IMR-90 (cell line): ENCODE data around the gene THRB. TPM values are rescaled to one million over a fixed set of nuclear protein-coding genes. Genes with fewer than 3 reads are reported as not detected.

Source experiments
- ATAC-seq: fragments of 200-7000 bp; cut with Tn5 transposase; 2 replicates; pipeline ENCODE4 v1.9.1; 2020; ENCODE audit warnings: low read depth, mild to moderate bottlenecking, moderate library complexity
- BruUV-seq: library from RNA; stranded (reverse); fragments of 400-500 nt; replicated peaks from 2 replicates; lab custom pipeline; 2021; lab: Mats Ljungman, UMichigan
- CTCF ChIA-PET: fragments of 300-600 bp; formaldehyde crosslinking; extraction: SDS; loops from one replicate; lab custom pipeline; 2021; ENCODE audit warnings: antibody characterized with exemption; lab: Yijun Ruan, JAX
- POLR2A ChIA-PET: fragments of 300-600 bp; sonication (Branson Sonifier 250); formaldehyde crosslinking; loops from one replicate; lab custom pipeline; 2022; ENCODE audit warnings: antibody characterized with exemption; ENCODE audit not compliant: unreplicated experiment; lab: Charles Lee
- DNase-seq: peaks from one replicate; pipeline ENCODE4 v3.0.0; 2013
- H2AFZ ChIP-seq: replicated peaks from 2 replicates; pipeline ENCODE3; 2013; ENCODE audit warnings: low read length, mild to moderate bottlenecking; ENCODE audit not compliant: poor library complexity
- H2AK5ac ChIP-seq: 2 replicates; pipeline ENCODE4 v1.6.1; 2013; ENCODE audit warnings: low read depth, low read length, inconsistent platforms
- H2AK9ac ChIP-seq: replicated peaks from 2 replicates; pipeline ENCODE3; 2013; ENCODE audit warnings: mild to moderate bottlenecking, low read depth, low read length, moderate library complexity; ENCODE audit not compliant: poor library complexity
- H2BK120ac ChIP-seq: 2 replicates; pipeline ENCODE4 v1.6.1; 2013; ENCODE audit warnings: low read depth, low read length, inconsistent platforms
- H2BK15ac ChIP-seq: 3 replicates; pipeline ENCODE4 v1.6.1; 2013; ENCODE audit warnings: low read depth, low read length, inconsistent platforms
- H2BK20ac ChIP-seq: 2 replicates; pipeline ENCODE4 v1.6.1; 2013; ENCODE audit warnings: low read depth, mild to moderate bottlenecking, inconsistent platforms, low read length, moderate library complexity
- H2BK5ac ChIP-seq: 2 replicates; pipeline ENCODE4 v1.6.1; 2013; ENCODE audit warnings: mild to moderate bottlenecking, low read depth, low read length, inconsistent platforms; ENCODE audit not compliant: poor library complexity, severe bottlenecking
- H3K14ac ChIP-seq: replicated peaks from 2 replicates; pipeline ENCODE4 v1.6.1; 2013; ENCODE audit warnings: low read depth, low read length, inconsistent platforms
- H3K18ac ChIP-seq: 2 replicates; pipeline ENCODE4 v1.6.1; 2013; ENCODE audit warnings: low read depth, low read length, control low read depth
- H3K23ac ChIP-seq: 2 replicates; pipeline ENCODE4 v1.6.1; 2013; ENCODE audit warnings: low read depth, low read length, inconsistent platforms
- H3K27ac ChIP-seq: 2 replicates; pipeline ENCODE4 v1.5.1; 2013; ENCODE audit warnings: mild to moderate bottlenecking, control low read depth, low read length; ENCODE audit not compliant: insufficient read depth
- H3K27me3 ChIP-seq: 2 replicates; pipeline ENCODE4 v1.6.1; 2013; ENCODE audit warnings: low read length; ENCODE audit not compliant: control insufficient read depth, insufficient read depth
- H3K36me3 ChIP-seq: 2 replicates; pipeline ENCODE4 v1.6.1; 2013; ENCODE audit warnings: low read length, mixed read lengths; ENCODE audit not compliant: control insufficient read depth, insufficient read depth
- H3K4ac ChIP-seq: 2 replicates; pipeline ENCODE4 v1.6.1; 2013; ENCODE audit warnings: low read depth, low read length, inconsistent platforms
- H3K4me1 ChIP-seq: 2 replicates; pipeline ENCODE4 v1.6.1; 2013; ENCODE audit warnings: low read length, mixed read lengths; ENCODE audit not compliant: control insufficient read depth, insufficient read depth
- H3K4me2 ChIP-seq: 2 replicates; pipeline ENCODE4 v1.6.1; 2013; ENCODE audit warnings: low read depth, mild to moderate bottlenecking, control low read depth, low read length, moderate library complexity
- H3K4me3 ChIP-seq: 2 replicates; pipeline ENCODE4 v1.5.1; 2013; ENCODE audit warnings: low read depth, mild to moderate bottlenecking, control low read depth, low read length, moderate library complexity; ENCODE audit not compliant: insufficient read depth
- H3K56ac ChIP-seq: 2 replicates; pipeline ENCODE4 v1.6.1; 2013; ENCODE audit warnings: low read length, inconsistent platforms; ENCODE audit not compliant: insufficient read depth; ENCODE audit errors: extremely low read depth
- H3K79me1 ChIP-seq, 2 experiments: 2 replicates each; pipeline ENCODE4 v1.6.1; 2013; ENCODE audit warnings: low read length in 2 of 2, inconsistent platforms in 1 of 2, low read depth in 1 of 2
- H3K9ac ChIP-seq: 2 replicates; pipeline ENCODE4 v1.6.1; 2013; ENCODE audit warnings: low read depth, low read length, control low read depth
- H3K9me1 ChIP-seq: 2 replicates; pipeline ENCODE4 v1.6.1; 2013; ENCODE audit warnings: low read length, inconsistent platforms; ENCODE audit not compliant: insufficient read depth
- H3K9me3 ChIP-seq: 2 replicates; pipeline ENCODE4 v1.6.1; 2013; ENCODE audit warnings: low read length; ENCODE audit not compliant: control insufficient read depth, insufficient read depth
- H4K20me1 ChIP-seq: 2 replicates; pipeline ENCODE4 v1.6.1; 2013; ENCODE audit warnings: low read length, inconsistent platforms; ENCODE audit not compliant: insufficient read depth
- H4K5ac ChIP-seq: 2 replicates; pipeline ENCODE4 v1.6.1; 2013; ENCODE audit warnings: mild to moderate bottlenecking, low read depth, low read length, control low read depth
- H4K8ac ChIP-seq, 2 experiments: 2 replicates each; pipeline ENCODE4 v1.6.1; 2013; ENCODE audit warnings: low read depth in 2 of 2, low read length in 2 of 2, control low read depth in 1 of 2, inconsistent platforms in 1 of 2
- H4K91ac ChIP-seq: 2 replicates; pipeline ENCODE4 v1.6.1; 2013; ENCODE audit warnings: low read depth, low read length, inconsistent platforms; ENCODE audit not compliant: insufficient read depth
- MXI1 ChIP-seq: IDR thresholded peaks from 2 replicates; pipeline ENCODE4 v1.6.1; 2012; ENCODE audit warnings: low read depth, mild to moderate bottlenecking, low read length, moderate library complexity, borderline replicate concordance
- WGBS, 2 experiments: methylation state at CpG; one replicate each; pipeline versions ENCODE4 v1.1.5 to v1.1.7; 2013; ENCODE audit warnings: missing lambda C conversion rate in 2 of 2; ENCODE audit not compliant: insufficient read length in 1 of 2; ENCODE audit errors: extremely low coverage in 2 of 2; 5-methylcytosine and 5-hydroxymethylcytosine counted together
- dilution Hi-C: fragments of 300-500 bp; cut with HindIII; formaldehyde crosslinking; loops from one replicate; pipeline ENCODE4 v1.14.3; 2018; ENCODE audit warnings: low sequenced_read_pairs; ENCODE audit not compliant: unreplicated experiment
- in situ Hi-C: fragments of 300-500 bp; cut with MboI; formaldehyde crosslinking; loops from 3 replicates; pipeline ENCODE4 v1.14.3; 2019; ENCODE audit warnings: low sequenced_read_pairs, inconsistent platforms, mixed read lengths
- intact Hi-C: fragments of 100-400 bp; cut with micrococcal nuclease; formaldehyde crosslinking; loops from 2 replicates; pipeline ENCODE4 v1.10.0; 2022
- polyA plus RNA-seq, 3 experiments: library from polyadenylated mRNA; depleted of rRNA; stranded (reverse); fragments of >200 nt; gene quantifications; 2 replicates each; pipeline ENCODE4 v1.2.3, GENCODE V29; 2012; ENCODE audit warnings: low replicate concordance in 1 of 3
- total RNA-seq: library from RNA; depleted of rRNA; stranded (reverse); fragments of >200 nt; gene quantifications from 2 replicates; pipeline ENCODE4 v1.2.3, GENCODE V29; 2012

THRB gene
- total and polyA plus RNA-seq, 2 of the 4 experiments (the other 2 are of a cell fraction) = under 0.01 TPM; not detected in 1

DNA sequence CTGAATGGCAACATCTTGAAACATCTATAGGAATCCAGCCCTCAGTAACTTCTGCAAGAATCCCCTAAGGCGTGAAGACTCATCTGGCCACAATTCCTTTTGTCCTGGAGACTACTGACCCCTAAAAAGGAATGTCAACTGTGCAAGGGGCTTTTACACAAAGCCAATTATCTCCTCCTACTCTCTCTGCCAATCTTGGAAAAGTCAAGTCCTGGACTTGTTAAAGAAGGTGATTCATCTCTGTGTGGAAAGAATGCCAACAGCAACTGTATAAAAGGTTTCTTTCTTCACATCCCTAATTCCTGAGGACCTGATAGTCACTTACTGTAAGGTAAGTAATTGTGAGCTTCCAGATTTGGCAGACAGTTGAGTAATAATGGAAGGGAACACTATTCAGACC, 22.3 kb downstream of the THRB start:
- intact Hi-C loops = no loop called here
- no peak overlapping the region for H2BK15ac ChIP-seq
- ATAC-seq (no peak), DNase-seq (no peak)
- H4K5ac ChIP-seq = no peak overlapping the region
- no peaks in the 10 kb centered on the region for H3K36me3 ChIP-seq
- H2BK120ac ChIP-seq = no peak overlapping the region
- H3K56ac ChIP-seq = no peak overlapping the region
- no peaks in the 10 kb centered on the region for H3K9me3 ChIP-seq
- no peaks in the 10 kb centered on the region for H3K9me1 ChIP-seq
- H2BK20ac ChIP-seq = no peak overlapping the region
- H3K4me2 ChIP-seq = no peak overlapping the region
- POLR2A ChIA-PET = no interaction called here
- no peaks in the 10 kb centered on the region for H4K20me1 ChIP-seq
- no peak overlapping the region for H4K8ac ChIP-seq
- H2AK9ac ChIP-seq = no peak overlapping the region
- no peak overlapping the region for H4K91ac ChIP-seq
- in situ Hi-C loops = no loop called here
- no peaks in the 10 kb centered on the region for H3K79me1 ChIP-seq
- TF ChIP-seq MXI1 = no peak
- WGBS, 2 experiments = no CpG with 5 or more reads among the region's 1 CpG
- H3K23ac ChIP-seq = no peak overlapping the region
- no peaks in the 10 kb centered on the region for H3K4me1 ChIP-seq
- H2AK5ac ChIP-seq = no peak overlapping the region
- no peak overlapping the region for H3K14ac ChIP-seq
- H3K4ac ChIP-seq = no peak overlapping the region
- H3K27me3 ChIP-seq = no peaks in the 10 kb centered on the region
- CTCF ChIA-PET = no interaction called here
- H3K4me3 ChIP-seq = no peak overlapping the region
- dilution Hi-C loops = no loop called here
- H3K9ac ChIP-seq = no peak overlapping the region
- no TSS peak for BruUV-seq
- H3K18ac ChIP-seq = no peak overlapping the region
- no peak overlapping the region for H3K27ac ChIP-seq
- H2AFZ ChIP-seq = no peak overlapping the region
- H2BK5ac ChIP-seq = no peak overlapping the region
